ENCODE data around the gene USP13.

DNA sequence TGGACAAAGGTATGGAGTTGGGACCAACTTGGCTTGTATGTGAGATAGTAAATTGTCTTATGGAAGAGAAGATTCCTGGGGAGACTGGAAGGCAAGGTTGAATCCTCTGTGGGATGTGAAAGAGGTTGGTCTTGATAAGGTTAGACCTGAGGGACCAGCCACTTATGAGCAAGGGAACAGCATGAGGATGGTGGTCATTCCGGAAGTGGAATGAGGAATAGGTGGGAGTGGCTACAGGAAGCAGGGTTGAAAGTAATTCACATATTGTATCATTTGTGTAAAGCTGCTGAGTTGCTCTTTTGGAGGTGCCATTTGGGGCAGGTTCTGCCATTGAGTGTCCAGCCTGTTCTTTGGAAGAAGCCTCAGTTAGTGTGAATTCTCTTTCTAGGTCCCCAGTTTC is 13.2 kb downstream of the USP13 start:
- TF ChIP-seq, protein P1, sequence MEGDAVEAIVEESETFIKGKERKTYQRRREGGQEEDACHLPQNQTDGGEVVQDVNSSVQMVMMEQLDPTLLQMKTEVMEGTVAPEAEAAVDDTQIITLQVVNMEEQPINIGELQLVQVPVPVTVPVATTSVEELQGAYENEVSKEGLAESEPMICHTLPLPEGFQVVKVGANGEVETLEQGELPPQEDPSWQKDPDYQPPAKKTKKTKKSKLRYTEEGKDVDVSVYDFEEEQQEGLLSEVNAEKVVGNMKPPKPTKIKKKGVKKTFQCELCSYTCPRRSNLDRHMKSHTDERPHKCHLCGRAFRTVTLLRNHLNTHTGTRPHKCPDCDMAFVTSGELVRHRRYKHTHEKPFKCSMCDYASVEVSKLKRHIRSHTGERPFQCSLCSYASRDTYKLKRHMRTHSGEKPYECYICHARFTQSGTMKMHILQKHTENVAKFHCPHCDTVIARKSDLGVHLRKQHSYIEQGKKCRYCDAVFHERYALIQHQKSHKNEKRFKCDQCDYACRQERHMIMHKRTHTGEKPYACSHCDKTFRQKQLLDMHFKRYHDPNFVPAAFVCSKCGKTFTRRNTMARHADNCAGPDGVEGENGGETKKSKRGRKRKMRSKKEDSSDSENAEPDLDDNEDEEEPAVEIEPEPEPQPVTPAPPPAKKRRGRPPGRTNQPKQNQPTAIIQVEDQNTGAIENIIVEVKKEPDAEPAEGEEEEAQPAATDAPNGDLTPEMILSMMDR (IDR thresholded peaks at IDR 0.05) = no peak
- TF ChIP-seq POLR2A (IDR thresholded peaks at IDR 0.05) = no peak

All from right lobe of liver (tissue), 4 donors.